Measurements from ENCODE around the gene RABL6.
"Not testable (repeated sequence)": the region's sequence is repeated elsewhere in the genome, so short reads cannot be mapped to it uniquely, and the experiment has no call there.

Gene RABL6

GRCh38 chr9:136793086-136793946 lies 14.4 kb upstream of the RABL6 start:
- no peak overlapping the region for H3K4me3 ChIP-seq (ENCODE audit: low read depth, low read length)

DNA sequence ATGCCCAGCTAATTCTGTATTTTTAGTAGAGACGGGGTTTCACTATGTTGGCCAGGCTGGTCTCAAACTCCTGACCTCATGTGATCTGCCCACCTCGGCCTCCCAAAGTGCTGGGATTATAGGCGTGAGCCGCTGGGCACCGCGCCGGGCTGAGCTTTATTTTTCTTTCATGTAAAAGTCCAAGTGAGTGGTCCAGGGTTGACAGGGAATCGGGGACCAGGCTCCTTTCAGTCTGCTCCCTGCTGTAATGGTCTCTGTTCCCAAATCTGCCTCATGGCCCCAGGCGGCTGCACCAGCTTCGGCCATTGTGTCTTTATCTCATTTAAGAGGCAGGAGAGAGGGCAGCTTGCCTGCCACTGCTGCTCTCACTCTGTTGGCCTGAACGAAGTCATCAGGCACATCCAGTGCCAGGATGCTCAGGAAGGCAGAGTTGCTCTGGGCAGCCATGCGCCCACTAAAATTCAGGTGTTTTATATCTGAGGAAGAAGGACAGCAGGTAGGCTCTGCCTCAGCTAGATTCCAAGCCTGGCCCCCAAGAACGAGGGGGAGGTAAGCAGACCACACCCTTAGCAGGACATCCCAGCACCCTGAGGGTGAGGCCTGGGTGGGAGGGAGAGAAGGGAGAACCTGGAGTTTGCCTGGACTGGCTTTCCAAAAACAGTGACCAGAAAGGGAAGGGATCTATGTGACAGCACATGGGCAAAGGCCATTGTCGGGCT lies 13.3 kb upstream of the RABL6 start:
- no peak overlapping the region for H3K4me3 ChIP-seq (ENCODE audit: low read depth, low read length)

DNA sequence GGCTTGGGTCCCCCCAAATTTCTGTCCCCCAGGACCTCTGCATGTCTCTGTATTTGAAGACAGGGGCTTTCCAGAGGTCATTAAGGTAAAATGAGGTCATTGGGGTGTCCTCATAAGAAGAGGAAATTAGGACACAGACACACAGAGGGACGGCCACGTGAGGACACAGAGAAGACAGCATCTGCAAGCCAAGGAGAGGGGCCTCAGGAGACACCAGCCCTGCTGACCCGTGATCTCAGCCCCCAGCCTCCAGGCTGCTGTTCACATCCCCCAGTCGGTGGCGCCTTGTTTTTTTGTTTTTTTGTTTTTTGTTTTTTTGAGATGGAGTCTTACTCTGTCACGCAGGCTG lies 12.8 kb upstream of the RABL6 start:
- no peak overlapping the region for H3K4me3 ChIP-seq (ENCODE audit: low read depth, low read length)

DNA sequence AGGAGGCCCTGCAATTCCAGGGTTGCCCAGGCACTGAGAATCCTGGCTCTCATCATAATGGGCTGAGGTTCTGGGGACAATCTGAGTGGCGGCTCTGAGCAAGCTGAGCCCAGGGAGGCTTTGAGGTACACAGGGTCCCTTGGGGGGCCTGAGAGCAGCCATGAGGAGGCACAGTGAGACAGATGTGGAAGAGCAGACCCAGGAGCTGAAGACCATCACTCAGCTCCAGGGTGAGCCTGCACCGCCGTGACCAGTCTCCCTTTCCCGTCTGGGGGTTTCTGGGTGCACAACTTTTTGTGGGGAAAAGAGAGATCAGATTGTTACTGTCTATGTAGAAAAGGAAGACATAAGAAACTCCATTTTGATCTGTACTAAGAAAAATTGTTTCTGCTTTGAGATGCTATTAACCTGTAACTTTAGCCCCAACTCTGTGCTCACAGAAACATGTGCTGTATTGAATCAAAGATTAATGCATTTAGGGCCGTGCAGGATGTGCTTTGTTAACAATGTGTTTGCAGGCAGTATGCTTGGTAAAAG lies 11.4 kb upstream of the RABL6 start, which contains the start of gene CCDC183:
TSS of gene CCDC183 (plus strand) at position 101 of the 537 bp plus-strand sequence. CDS start at position 161, 60 bp downstream.
- no peak within 1 kb of the TSS for H3K4me3 ChIP-seq (ENCODE audit: low read depth, low read length)

- H3K4me3 ChIP-seq (ENCODE audit: low read depth, low read length) = not testable (repeated sequence)
These were observed 10.9 kb upstream of the RABL6 start for GRCh38 chr9:136796775-136797347.

DNA sequence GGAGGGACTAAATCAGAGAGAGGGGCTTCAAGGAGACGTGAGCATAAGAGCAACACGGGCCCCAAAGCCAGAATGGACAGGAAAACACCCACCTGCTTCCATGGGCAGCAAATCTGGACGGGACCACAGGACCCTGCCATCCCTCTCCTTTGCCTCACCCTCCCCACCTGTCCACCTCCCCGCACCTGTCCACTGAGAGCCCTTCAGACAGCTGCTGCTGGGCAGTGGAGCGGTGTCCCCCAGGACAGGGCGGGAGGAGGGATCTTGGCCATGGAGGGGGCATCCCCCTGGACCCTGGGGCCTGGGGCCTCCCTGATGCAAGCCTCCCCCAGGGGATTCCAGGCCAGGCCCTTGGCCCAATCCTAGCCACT lies 9.1 kb upstream of the RABL6 start:
- no peak overlapping the region for H3K4me3 ChIP-seq (ENCODE audit: low read depth, low read length)

DNA sequence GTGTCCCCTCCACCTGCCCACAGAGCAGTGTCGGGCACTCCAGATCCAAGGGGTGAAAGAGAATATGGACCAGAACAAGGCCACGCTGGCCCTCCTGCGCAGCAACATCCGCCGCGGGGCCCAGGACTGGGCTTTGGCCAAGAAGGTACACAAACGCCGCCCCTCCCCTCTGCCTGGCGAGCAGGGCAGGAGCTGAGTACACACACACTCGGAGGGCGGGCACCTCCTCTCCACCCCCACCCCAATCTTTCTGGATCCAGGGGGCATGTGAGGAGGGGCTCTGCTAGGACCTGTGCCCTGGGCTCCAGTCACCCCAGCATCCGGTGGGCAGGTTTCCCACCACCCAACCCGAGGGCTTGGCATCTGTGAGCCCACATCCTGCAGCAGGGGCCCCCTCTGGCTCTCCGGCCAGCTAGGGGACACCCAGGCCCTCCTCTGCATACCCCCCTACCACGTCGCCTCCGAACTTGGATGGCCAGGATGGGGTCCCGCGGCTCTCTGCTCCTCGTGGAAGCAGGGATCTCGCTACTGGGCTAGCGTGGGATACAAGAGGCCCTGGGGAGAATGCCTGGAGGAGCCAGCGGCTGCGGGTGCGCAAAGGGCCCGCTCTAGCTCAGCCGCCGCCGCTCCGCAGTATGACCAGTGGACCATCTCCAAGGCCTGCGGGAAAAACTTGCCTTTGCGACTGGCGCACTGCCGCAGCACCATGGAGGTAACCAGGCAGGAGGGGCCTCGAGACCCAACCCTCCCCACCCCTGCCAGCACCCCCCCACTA lies 8.5 kb upstream of the RABL6 start:
- H3K4me3 ChIP-seq (ENCODE audit: low read depth, low read length) = peak overlapping the region; percentile 1

GRCh38 chr9:136799854-136800657 lies 7.7 kb upstream of the RABL6 start:
- H3K4me3 ChIP-seq (ENCODE audit: low read depth, low read length) = peak overlapping the region; percentile 30

DNA sequence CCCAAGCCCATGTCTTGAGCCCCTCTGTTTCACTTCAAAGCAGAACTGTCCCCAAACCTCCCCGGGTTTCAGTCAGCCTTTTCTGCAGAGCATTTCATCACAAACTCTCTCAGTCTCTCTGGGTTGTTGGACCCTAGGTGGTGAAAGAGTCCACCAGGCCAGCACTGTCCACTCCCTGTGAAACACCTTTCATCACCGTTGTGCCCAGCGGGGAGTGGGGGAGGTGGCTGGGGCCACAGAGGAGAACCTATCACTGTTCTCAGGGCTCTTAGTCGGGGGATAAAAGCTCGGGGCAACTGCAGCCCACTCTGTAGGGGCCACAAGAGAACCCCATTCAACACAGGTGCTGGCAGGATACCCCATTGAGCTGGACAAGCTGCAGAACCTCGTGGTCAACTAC lies 5.4 kb upstream of the RABL6 start:
- H3K4me3 ChIP-seq (ENCODE audit: low read depth, low read length) = no peak overlapping the region

GRCh38 chr9:136803009-136803550 lies 4.7 kb upstream of the RABL6 start:
- H3K4me3 ChIP-seq (ENCODE audit: low read depth, low read length) = not testable (repeated sequence)

DNA sequence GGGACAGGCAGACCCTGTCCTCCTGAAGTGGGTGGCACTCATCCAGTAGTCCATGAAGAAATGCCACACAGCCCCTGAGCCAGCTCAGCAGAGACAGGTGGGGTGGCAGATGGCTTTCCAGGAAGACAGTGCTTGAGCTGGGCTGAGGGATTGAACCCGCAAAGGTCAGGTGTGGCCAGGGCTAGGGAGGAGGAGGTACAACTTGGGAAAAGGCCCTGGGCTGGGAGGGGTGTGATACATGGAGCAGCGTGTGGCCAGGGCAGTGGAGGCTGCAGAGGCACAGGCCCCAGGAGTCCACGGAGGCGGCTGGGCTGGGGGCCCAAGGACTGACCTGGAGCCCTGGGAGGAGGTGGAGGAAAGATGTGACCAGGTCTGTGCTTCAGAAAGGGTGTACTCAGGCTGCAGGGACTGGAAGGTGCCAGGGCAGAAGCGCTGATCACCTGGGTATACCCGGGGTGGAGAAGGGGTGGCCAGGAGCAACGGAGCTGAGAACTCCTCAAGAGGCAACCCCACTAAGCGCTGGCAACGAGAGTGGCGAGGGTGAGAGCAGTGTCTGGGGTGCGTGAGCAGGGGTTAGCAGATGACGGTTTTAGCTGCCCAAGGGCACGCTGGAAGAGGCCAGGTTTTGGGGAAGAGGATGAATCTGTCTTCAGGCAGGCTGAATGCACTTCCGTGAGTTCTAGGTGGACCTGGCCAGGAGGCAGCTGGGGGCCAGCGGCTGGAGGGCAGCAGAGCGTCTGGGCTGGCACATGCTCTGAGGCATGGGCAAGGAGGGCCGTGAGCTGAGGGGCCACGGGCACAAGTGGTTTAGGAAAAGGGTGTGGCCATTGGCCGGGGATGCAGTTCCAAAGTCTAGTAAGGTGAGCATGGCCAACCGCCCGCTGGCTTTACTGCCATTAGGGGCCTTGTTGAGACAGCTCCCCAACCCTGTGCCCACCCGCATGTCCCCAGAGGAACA lies 3.9 kb upstream of the RABL6 start:
- no peak overlapping the region for H3K4me3 ChIP-seq (ENCODE audit: low read depth, low read length)

GRCh38 chr9:136804509-136805206 lies 3.1 kb upstream of the RABL6 start:
- no peak overlapping the region for H3K4me3 ChIP-seq (ENCODE audit: low read depth, low read length)

DNA sequence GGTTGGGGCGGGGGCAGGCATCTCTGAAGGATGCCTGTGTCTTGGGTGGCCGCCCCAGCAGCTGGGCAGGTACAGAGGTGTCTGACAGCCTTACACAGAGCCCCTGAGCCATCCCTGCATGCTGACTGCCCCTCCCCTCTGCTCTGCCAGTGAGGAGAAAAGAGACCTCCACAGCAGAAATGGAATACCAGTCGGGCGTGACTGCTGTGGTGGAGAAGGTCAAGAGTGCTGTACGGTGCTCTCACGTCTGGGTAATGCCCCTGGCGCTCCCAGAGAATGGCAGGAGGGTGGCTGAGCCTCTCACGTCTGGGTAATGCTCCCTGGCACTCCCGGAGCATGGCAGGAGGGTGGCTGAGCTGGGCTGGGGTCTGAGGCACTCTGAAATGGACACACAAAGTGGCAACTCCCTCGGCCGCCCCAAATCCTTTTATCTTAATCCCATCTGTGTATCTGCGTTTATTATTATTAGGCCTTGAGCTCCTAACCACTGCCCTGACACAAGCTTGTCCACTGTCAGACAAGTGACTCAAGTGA lies 2.5 kb upstream of the RABL6 start:
- no peak overlapping the region for H3K4me3 ChIP-seq (ENCODE audit: low read depth, low read length)

DNA sequence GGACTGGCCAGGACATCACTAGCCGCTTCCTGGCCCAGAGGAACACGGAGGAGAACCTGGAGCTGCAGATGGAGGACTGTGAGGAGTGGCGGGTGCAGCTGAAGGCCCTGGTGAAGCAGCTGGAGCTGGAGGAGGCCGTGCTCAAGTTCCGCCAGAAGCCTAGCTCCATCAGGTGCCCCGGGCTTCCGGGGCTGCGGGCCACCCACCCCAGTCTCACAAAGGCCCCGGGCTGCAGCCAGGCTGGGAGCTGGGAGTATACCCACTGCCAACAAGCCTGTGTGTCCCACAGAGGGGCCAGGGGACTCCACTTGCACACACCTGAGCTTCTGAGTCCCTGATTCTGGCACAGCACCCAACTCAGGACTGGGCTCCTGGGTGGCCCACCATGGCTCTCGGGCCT lies 1.7 kb upstream of the RABL6 start:
- no peak overlapping the region for H3K4me3 ChIP-seq (ENCODE audit: low read depth, low read length)

DNA sequence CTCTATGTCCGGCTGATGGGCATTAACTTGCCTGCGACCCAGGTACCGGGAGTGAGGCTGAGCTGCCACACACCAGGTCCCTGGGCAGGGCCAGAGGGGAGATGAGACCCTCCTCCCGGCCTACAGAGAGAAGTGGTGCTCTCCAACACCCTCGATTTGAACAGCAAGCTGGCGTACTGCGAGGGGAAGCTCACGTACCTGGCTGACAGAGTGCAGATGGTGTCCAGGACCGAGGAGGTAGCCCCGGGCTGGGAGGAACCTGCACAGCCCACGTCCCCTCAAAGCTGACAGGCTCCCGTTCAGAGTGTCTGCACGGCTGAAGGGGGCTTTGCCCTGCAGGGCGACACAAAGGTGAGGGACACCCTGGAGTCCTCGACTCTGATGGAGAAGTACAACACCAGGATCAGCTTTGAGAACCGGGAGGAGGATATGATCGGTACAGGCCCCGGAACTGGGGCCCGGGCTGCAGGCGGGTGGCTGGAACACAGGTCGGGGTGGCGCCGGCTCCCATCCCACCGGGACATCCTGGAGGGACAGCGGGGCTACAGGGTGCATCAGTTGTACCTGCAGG lies 1.0 kb upstream of the RABL6 start:
- H3K4me3 ChIP-seq (ENCODE audit: low read depth, low read length) = peak overlapping the region; percentile 86

- peak overlapping the region; percentile 86 for H3K4me3 ChIP-seq (ENCODE audit: low read depth, low read length)
These were observed 492 bp downstream of the RABL6 start for GRCh38 chr9:136808075-136808805.

DNA sequence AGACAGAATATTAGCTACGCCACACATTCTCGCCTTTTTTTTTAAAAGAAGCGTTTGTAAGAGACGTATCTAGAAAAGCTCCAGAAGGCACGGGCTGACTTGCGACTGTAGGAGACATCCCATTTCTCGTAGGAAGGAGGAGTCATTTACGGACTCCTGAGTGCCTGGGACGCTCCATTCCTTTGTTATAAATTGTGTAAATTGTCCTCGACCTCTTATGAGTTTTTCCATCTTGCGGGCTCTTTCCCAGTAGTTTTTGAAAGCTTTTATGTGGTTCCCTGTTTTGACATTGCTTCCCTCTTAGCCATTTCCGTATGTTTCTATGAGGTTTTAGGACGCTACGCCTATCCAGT lies 1.0 kb downstream of the RABL6 start:
- peak overlapping the region; percentile 86 for H3K4me3 ChIP-seq (ENCODE audit: low read depth, low read length)
